Liver (tissue), 9 donors: ENCODE measurements around the gene INPP4B. TPM values are rescaled to one million over a fixed set of nuclear protein-coding genes. Genes with fewer than 3 reads are reported as not detected.

Experiments
- DNase-seq: peaks from one replicate; pipeline ENCODE4 v3.0.0-alpha.2; 2017; ENCODE audit warnings: low spot score
- H3K27ac ChIP-seq, 2 donors: one replicate each; pipeline ENCODE4 v1.7.0; 2013; ENCODE audit warnings: inconsistent platforms in 2 of 2, low read length in 2 of 2, control low read depth in 1 of 2, low read depth in 1 of 2, mild to moderate bottlenecking in 1 of 2
- H3K27me3 ChIP-seq, 4 donors: one replicate each; pipeline versions ENCODE4 v1.6.1 to v1.7.0; 2013; ENCODE audit warnings: low read length in 3 of 4, inconsistent platforms in 1 of 4, mild to moderate bottlenecking in 1 of 4, moderate library complexity in 1 of 4; ENCODE audit not compliant: control insufficient read depth in 4 of 4, insufficient read depth in 4 of 4
- H3K36me3 ChIP-seq, 4 donors: one replicate each; pipeline versions ENCODE4 v1.6.1 to v1.7.0; 2013; ENCODE audit warnings: low read length in 3 of 4, mild to moderate bottlenecking in 3 of 4, low read depth in 1 of 4, moderate library complexity in 1 of 4; ENCODE audit not compliant: control insufficient read depth in 4 of 4, insufficient read depth in 3 of 4
- H3K4me1 ChIP-seq, 4 donors: one replicate each; pipeline versions ENCODE4 v1.6.1 to v1.7.0; 2013; ENCODE audit warnings: low read length in 3 of 4, mild to moderate bottlenecking in 3 of 4, moderate library complexity in 1 of 4; ENCODE audit not compliant: control insufficient read depth in 4 of 4, insufficient read depth in 4 of 4
- H3K4me3 ChIP-seq, 3 donors: one replicate each; pipeline versions ENCODE4 v1.6.1 to v1.7.0; 2013; ENCODE audit warnings: low read length in 3 of 3, control low read depth in 1 of 3, low read depth in 1 of 3, mild to moderate bottlenecking in 1 of 3
- H3K9ac ChIP-seq, 2 donors: one replicate each; pipeline ENCODE4 v1.7.0; 2013; ENCODE audit warnings: low read length in 2 of 2, mild to moderate bottlenecking in 2 of 2, moderate library complexity in 2 of 2, control low read depth in 1 of 2, low read depth in 1 of 2
- H3K9me3 ChIP-seq, 4 donors: one replicate each; pipeline versions ENCODE4 v1.6.1 to v1.7.0; 2013; ENCODE audit warnings: low read length in 3 of 4; ENCODE audit not compliant: control insufficient read depth in 4 of 4
- ATF3 ChIP-seq: IDR thresholded peaks from 2 replicates; pipeline ENCODE4 v1.6.1; 2016; ENCODE audit warnings: antibody characterized with exemption
- CTCF ChIP-seq: fragments of 150-350 bp; IDR thresholded peaks from 2 replicates; pipeline ENCODE4 v1.5.1; 2017; ENCODE audit warnings: improper control_type of control experiment, low read depth, low read length; ENCODE audit not compliant: missing input control
- EGR1 ChIP-seq, 2 donors: IDR thresholded peaks; 2 replicates each; pipeline ENCODE4 v1.6.1; 2016 to 2018; ENCODE audit warnings: antibody characterized with exemption in 2 of 2, low read depth in 2 of 2
- FOXA1 ChIP-seq: IDR thresholded peaks from 2 replicates; pipeline ENCODE4 v1.6.1; 2016; ENCODE audit warnings: antibody characterized with exemption
- FOXA2 ChIP-seq: IDR thresholded peaks from 2 replicates; pipeline ENCODE4 v1.6.1; 2016; ENCODE audit warnings: antibody characterized with exemption
- GABPA ChIP-seq, 2 donors: IDR thresholded peaks in 1 of 2; conservative IDR thresholded peaks in 1 of 2; 2 replicates each; pipeline ENCODE4 v1.6.1; 2016; ENCODE audit warnings: antibody characterized with exemption in 2 of 2, mild to moderate bottlenecking in 1 of 2, moderate library complexity in 1 of 2
- HNF4A ChIP-seq, 2 donors: conservative IDR thresholded peaks; 2 replicates each; pipeline ENCODE4 v1.6.1; 2016; ENCODE audit warnings: antibody characterized with exemption in 2 of 2, mild to moderate bottlenecking in 2 of 2
- HNF4G ChIP-seq: IDR thresholded peaks from 2 replicates; pipeline ENCODE4 v1.6.1; 2016; ENCODE audit warnings: antibody characterized with exemption
- JUND ChIP-seq, 2 donors: IDR thresholded peaks; 2 replicates each; pipeline ENCODE4 v1.6.1; 2016; ENCODE audit warnings: antibody characterized with exemption in 2 of 2
- MAX ChIP-seq: IDR thresholded peaks from 2 replicates; pipeline ENCODE4 v1.6.1; 2016; ENCODE audit warnings: antibody characterized with exemption
- NR2F2 ChIP-seq: IDR thresholded peaks from 2 replicates; pipeline ENCODE4 v1.6.1; 2016; ENCODE audit warnings: antibody characterized with exemption
- RAD21 ChIP-seq, 2 donors: IDR thresholded peaks; 2 replicates each; pipeline ENCODE4 v1.6.1; 2016; ENCODE audit warnings: antibody characterized with exemption in 2 of 2, mild to moderate bottlenecking in 2 of 2
- REST ChIP-seq: IDR thresholded peaks from 2 replicates; pipeline ENCODE4 v1.6.1; 2016; ENCODE audit warnings: antibody characterized with exemption, mild to moderate bottlenecking
- RXRA ChIP-seq, 2 donors: IDR thresholded peaks; 2 replicates each; pipeline ENCODE4 v1.6.1; 2017 to 2018; ENCODE audit warnings: antibody characterized with exemption in 2 of 2, mild to moderate bottlenecking in 1 of 2
- SP1 ChIP-seq: IDR thresholded peaks from 2 replicates; pipeline ENCODE4 v1.6.1; 2018; ENCODE audit warnings: antibody characterized with exemption, mild to moderate bottlenecking
- TAF1 ChIP-seq: conservative IDR thresholded peaks from 2 replicates; pipeline ENCODE4 v1.6.1; 2016; ENCODE audit warnings: antibody characterized with exemption, mild to moderate bottlenecking
- YY1 ChIP-seq: IDR thresholded peaks from 2 replicates; pipeline ENCODE4 v1.6.1; 2016; ENCODE audit warnings: antibody characterized with exemption, mild to moderate bottlenecking
- ZBTB33 ChIP-seq: IDR thresholded peaks from 2 replicates; pipeline ENCODE4 v1.6.1; 2016; ENCODE audit warnings: antibody characterized with exemption
- WGBS: extraction: QIAGEN DNeasy Blood & Tissue Kit; methylation state at CpG from one replicate; pipeline ENCODE4 v1.1.7; 2013; 5-methylcytosine and 5-hydroxymethylcytosine counted together
- polyA plus RNA-seq, 2 donors: library from polyadenylated mRNA; stranded (reverse) in 1 of 2; unstranded in 1 of 2; fragments of 200-250 nt in 1 of 2; fragments of >200 nt in 1 of 2; fragmentation: Nextera tagmentation in 1 of 2; extraction: Ambion mirVana in 1 of 2; gene quantifications; one replicate each; pipeline versions ENCODE4 v1.2.1 to v1.2.3, GENCODE V29; 2013 to 2015
- total RNA-seq, 2 donors: library from RNA; depleted of rRNA; stranded (reverse); fragments of >200 nt; gene quantifications; one replicate each; pipeline ENCODE4 v1.2.3, GENCODE V29; 2014
- donor health status: healthy.
- donor health status: healthy.
- donor health status: healthy.
- donor health status: healthy.
- donor health status: healthy.

INPP4B gene
- total and polyA plus RNA-seq, 4 donors = 0.43 to 2.8 (median 1.6) TPM

- Histone ChIP-seq H3K4me1 (no peaks in the 10 kb centered on the region), H3K27me3 (no peaks in the 10 kb centered on the region), H3K27ac (no peak overlapping the region), H3K9me3 (peaks cover 0 to 14% (median 0%) of the 10 kb centered on the region in 4 donors), H3K9ac (no peak overlapping the region), H3K4me3 (no peak overlapping the region), H3K36me3 (no peaks in the 10 kb centered on the region)
- no peak for DNase-seq
- WGBS = 75% methylated on average over 2 of the region's 2 CpGs
- TF ChIP-seq ATF3 (no peak), NR2F2 (no peak), JUND (IDR thresholded peaks at IDR 0.05) (no peak), SP1 (no peak), CTCF (no peak), ZBTB33 (no peak), EGR1 (IDR thresholded peaks at IDR 0.05; ENCODE audit: low read depth in 2 of 2) (no peak), HNF4A (conservative IDR thresholded peaks at IDR 0.05) (no peak), REST (no peak), YY1 (no peak), GABPA (IDR thresholded peaks at IDR 0.05 in 1 of 2, conservative IDR thresholded peaks at IDR 0.05 in 1 of 2) (no peak), FOXA2 (no peak), FOXA1 (no peak), TAF1 (no peak), RAD21 (IDR thresholded peaks at IDR 0.05) (no peak), MAX (no peak), HNF4G (no peak), RXRA (IDR thresholded peaks at IDR 0.05) (no peak)
Measured at GRCh38 chr4:142671516-142671915, 174.6 kb downstream of the INPP4B start.
